ENCODE data around the gene TIMM44.

DNA sequence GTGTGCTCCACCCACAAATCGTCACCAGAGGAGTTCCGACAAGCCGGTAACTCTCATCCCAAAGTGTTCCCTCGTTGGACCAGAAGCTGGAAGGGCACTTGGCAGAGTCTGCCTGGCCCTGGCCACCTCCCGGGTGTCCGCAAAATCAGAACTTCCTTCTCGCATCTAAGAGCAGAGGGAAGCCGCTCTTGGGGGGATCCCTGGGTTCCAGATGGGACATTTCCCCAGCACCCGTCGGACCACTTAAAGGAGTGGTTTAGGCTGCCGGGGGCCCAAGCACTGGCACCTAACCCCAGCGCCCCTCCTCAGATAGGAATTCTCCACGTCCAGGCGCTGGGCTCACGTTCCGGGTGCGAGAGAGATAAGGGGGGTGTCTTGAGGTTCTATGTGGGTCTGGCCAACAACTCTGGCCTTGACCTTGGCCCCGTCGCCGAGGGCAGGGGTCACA is 40.6 kb downstream of the TIMM44 start:
- TF ChIP-seq, protein P1, sequence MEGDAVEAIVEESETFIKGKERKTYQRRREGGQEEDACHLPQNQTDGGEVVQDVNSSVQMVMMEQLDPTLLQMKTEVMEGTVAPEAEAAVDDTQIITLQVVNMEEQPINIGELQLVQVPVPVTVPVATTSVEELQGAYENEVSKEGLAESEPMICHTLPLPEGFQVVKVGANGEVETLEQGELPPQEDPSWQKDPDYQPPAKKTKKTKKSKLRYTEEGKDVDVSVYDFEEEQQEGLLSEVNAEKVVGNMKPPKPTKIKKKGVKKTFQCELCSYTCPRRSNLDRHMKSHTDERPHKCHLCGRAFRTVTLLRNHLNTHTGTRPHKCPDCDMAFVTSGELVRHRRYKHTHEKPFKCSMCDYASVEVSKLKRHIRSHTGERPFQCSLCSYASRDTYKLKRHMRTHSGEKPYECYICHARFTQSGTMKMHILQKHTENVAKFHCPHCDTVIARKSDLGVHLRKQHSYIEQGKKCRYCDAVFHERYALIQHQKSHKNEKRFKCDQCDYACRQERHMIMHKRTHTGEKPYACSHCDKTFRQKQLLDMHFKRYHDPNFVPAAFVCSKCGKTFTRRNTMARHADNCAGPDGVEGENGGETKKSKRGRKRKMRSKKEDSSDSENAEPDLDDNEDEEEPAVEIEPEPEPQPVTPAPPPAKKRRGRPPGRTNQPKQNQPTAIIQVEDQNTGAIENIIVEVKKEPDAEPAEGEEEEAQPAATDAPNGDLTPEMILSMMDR (IDR thresholded peaks at IDR 0.05 in 8 of 11, conservative IDR thresholded peaks at IDR 0.05 in 3 of 11) = no peak
- TF ChIP-seq POLR2A (IDR thresholded peaks at IDR 0.05) (no peak), POLR2AphosphoS5 (IDR thresholded peaks at IDR 0.05) (no peak)
